Measurements from ENCODE around the gene FBRSL1. TPM values are rescaled to one million over a fixed set of nuclear protein-coding genes. Genes with fewer than 3 reads are reported as not detected.
"Not testable (repeated sequence)": the region's sequence is repeated elsewhere in the genome, so short reads cannot be mapped to it uniquely, and the experiment has no call there.

Gene FBRSL1
- total RNA-seq, 1 experiment from 2014 or later, result 119 TPM

DNA sequence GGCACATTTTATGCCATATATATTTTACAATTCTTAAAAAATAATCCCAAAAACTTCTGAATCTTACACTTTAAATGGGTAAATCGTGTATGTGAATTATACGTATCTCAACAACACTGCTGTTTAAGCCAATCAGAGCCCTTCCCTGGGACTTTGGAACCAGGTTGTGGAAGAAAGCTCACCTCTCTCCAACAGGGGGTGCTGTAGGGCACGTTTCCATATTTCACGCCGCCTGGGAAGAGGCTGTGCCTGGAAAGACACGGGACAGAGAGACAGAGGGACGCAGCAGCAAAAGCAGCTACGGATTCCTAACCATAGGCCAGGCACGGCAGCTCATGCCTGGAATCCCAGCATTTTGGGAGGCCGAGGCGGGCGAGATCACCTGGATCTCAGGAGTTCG lies 29.4 kb upstream of the FBRSL1 start:
- DNase-seq, result no peak
- no peaks in the 10 kb centered on the region for H3K4me1 Mint-ChIP-seq (ENCODE audit: low read depth, unreplicated experiment)
- no peak overlapping the region for H3K4me3 Mint-ChIP-seq (ENCODE audit: low read depth, unreplicated experiment)
- CTCF ChIA-PET, result interaction anchor here (0.7 to 1.1 kb wide), 3 partner anchors 10 to 99 kb away, joined by 3 to 4 read pairs (median 4); no protein-coding TSS in a partner anchor
- H3K9me3 Mint-ChIP-seq (ENCODE audit: low read depth, unreplicated experiment), result peaks cover 4% of the 10 kb centered on the region
- peaks cover 16% of the 10 kb centered on the region for H3K27me3 Mint-ChIP-seq (ENCODE audit: unreplicated experiment)
- H3K36me3 Mint-ChIP-seq (ENCODE audit: insufficient read depth, unreplicated experiment), result no peaks in the 10 kb centered on the region
- H3K27ac Mint-ChIP-seq (ENCODE audit: unreplicated experiment), result no peak overlapping the region
- intact Hi-C loops (cut with micrococcal nuclease; ENCODE audit: unreplicated experiment), result no loop called here
- TF ChIP-seq, protein P1, sequence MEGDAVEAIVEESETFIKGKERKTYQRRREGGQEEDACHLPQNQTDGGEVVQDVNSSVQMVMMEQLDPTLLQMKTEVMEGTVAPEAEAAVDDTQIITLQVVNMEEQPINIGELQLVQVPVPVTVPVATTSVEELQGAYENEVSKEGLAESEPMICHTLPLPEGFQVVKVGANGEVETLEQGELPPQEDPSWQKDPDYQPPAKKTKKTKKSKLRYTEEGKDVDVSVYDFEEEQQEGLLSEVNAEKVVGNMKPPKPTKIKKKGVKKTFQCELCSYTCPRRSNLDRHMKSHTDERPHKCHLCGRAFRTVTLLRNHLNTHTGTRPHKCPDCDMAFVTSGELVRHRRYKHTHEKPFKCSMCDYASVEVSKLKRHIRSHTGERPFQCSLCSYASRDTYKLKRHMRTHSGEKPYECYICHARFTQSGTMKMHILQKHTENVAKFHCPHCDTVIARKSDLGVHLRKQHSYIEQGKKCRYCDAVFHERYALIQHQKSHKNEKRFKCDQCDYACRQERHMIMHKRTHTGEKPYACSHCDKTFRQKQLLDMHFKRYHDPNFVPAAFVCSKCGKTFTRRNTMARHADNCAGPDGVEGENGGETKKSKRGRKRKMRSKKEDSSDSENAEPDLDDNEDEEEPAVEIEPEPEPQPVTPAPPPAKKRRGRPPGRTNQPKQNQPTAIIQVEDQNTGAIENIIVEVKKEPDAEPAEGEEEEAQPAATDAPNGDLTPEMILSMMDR (IDR thresholded peaks at IDR 0.05; ENCODE audit: unreplicated experiment), result peak; percentile 60
- no TSS peak for BruUV-seq (replicated peaks)

- Mint-ChIP-seq H3K36me3 (ENCODE audit: insufficient read depth, unreplicated experiment) (no peaks in the 10 kb centered on the region), H3K9me3 (ENCODE audit: low read depth, unreplicated experiment) (no peaks in the 10 kb centered on the region), H3K4me1 (ENCODE audit: low read depth, unreplicated experiment) (peaks cover 8% of the 10 kb centered on the region), H3K27ac (ENCODE audit: unreplicated experiment) (no peak overlapping the region), H3K27me3 (ENCODE audit: unreplicated experiment) (peaks cover 16% of the 10 kb centered on the region), H3K4me3 (ENCODE audit: low read depth, unreplicated experiment) (no peak overlapping the region)
- CTCF ChIA-PET, result no interaction called here
- intact Hi-C loops (cut with micrococcal nuclease; ENCODE audit: unreplicated experiment), result no loop called here
- TF ChIP-seq, protein P1 (IDR thresholded peaks at IDR 0.05; ENCODE audit: unreplicated experiment), result no peak
- BruUV-seq (replicated peaks), result no TSS peak
- DNase-seq, result no peak
Observed at GRCh38 chr12:132461526-132461925, 28.4 kb upstream of the FBRSL1 start.

GRCh38 chr12:132462788-132463187 lies 27.2 kb upstream of the FBRSL1 start:
- intact Hi-C loops (cut with micrococcal nuclease; ENCODE audit: unreplicated experiment), result no loop called here
- CTCF ChIA-PET, result no interaction called here
- H3K27ac Mint-ChIP-seq (ENCODE audit: unreplicated experiment), result no peak overlapping the region
- no peak overlapping the region for H3K4me3 Mint-ChIP-seq (ENCODE audit: low read depth, unreplicated experiment)
- no peaks in the 10 kb centered on the region for H3K36me3 Mint-ChIP-seq (ENCODE audit: insufficient read depth, unreplicated experiment)
- BruUV-seq (replicated peaks), result no TSS peak
- TF ChIP-seq, protein P1 (IDR thresholded peaks at IDR 0.05; ENCODE audit: unreplicated experiment), result no peak
- peaks cover 8% of the 10 kb centered on the region for H3K4me1 Mint-ChIP-seq (ENCODE audit: low read depth, unreplicated experiment)
- peaks cover 13% of the 10 kb centered on the region for H3K27me3 Mint-ChIP-seq (ENCODE audit: unreplicated experiment)
- H3K9me3 Mint-ChIP-seq (ENCODE audit: low read depth, unreplicated experiment), result no peaks in the 10 kb centered on the region
- DNase-seq, result no peak

GRCh38 chr12:132463284-132463924 lies 26.5 kb upstream of the FBRSL1 start:
- H3K4me3 Mint-ChIP-seq (ENCODE audit: low read depth, unreplicated experiment); BruUV-seq (replicated peaks); DNase-seq; CTCF ChIA-PET; H3K36me3 Mint-ChIP-seq (ENCODE audit: insufficient read depth, unreplicated experiment); H3K4me1 Mint-ChIP-seq (ENCODE audit: low read depth, unreplicated experiment); H3K9me3 Mint-ChIP-seq (ENCODE audit: low read depth, unreplicated experiment); intact Hi-C loops (cut with micrococcal nuclease; ENCODE audit: unreplicated experiment); H3K27ac Mint-ChIP-seq (ENCODE audit: unreplicated experiment): not testable (repeated sequence)
- H3K27me3 Mint-ChIP-seq (ENCODE audit: unreplicated experiment), result peaks cover 13% of the 10 kb centered on the region

DNA sequence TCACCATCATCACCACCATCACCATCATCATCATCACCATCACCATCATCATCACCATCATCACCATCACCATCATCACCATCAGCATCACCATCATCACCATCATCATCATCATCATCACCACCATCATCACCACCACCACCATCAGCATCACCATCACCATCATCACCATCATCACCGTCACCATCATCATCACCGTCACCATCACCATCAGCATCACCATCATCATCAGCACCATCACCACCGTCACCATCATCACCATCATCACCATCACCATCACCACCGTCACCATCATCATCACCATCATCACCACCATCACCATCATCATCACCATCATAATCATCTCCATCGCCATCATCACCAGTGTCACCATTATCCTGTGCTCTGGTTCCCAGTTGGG lies 25.6 kb upstream of the FBRSL1 start:
- not testable (repeated sequence) for H3K36me3 Mint-ChIP-seq (ENCODE audit: insufficient read depth, unreplicated experiment)

More for the DNA sequence above, 25.6 kb upstream of the FBRSL1 start:
- intact Hi-C loops (cut with micrococcal nuclease; ENCODE audit: unreplicated experiment); H3K9me3 Mint-ChIP-seq (ENCODE audit: low read depth, unreplicated experiment); BruUV-seq (replicated peaks); CTCF ChIA-PET; H3K4me1 Mint-ChIP-seq (ENCODE audit: low read depth, unreplicated experiment); H3K27ac Mint-ChIP-seq (ENCODE audit: unreplicated experiment); H3K4me3 Mint-ChIP-seq (ENCODE audit: low read depth, unreplicated experiment); DNase-seq: not testable (repeated sequence)
- H3K27me3 Mint-ChIP-seq (ENCODE audit: unreplicated experiment), result peaks cover 19% of the 10 kb centered on the region
